DMS153 treated with DMSO at 0.1 percent for 48 hours (cell line): ENCODE data around the gene SHLD1.
A peak's percentile ranks its signal among the peaks of the same experiment; 100 is the strongest.

ENCODE experiments used
- DNase-seq: peaks from one replicate; lab custom pipeline; 2025; ENCODE audit not compliant: unreplicated experiment; lab: John Stamatoyannopoulos, UW

SHLD1 gene

GRCh38 chr20:5811746-5812145 is 61.5 kb downstream of the SHLD1 start:
- no peak for DNase-seq

- no peak for DNase-seq
Measured at GRCh38 chr20:5818346-5818681, 68.1 kb downstream of the SHLD1 start.

- no peak for DNase-seq
Measured at GRCh38 chr20:5820738-5821137, 70.5 kb downstream of the SHLD1 start.

GRCh38 chr20:5821627-5822215 is 71.5 kb downstream of the SHLD1 start:
- DNase-seq: no peak

GRCh38 chr20:5822569-5822968 is 72.4 kb downstream of the SHLD1 start:
- no peak for DNase-seq

GRCh38 chr20:5825130-5825719 is 75.0 kb downstream of the SHLD1 start:
- DNase-seq: no peak

GRCh38 chr20:5827098-5827853 is 77.1 kb downstream of the SHLD1 start:
- no peak for DNase-seq

- DNase-seq: no peak
Measured at GRCh38 chr20:5827861-5828260, 77.7 kb downstream of the SHLD1 start.

GRCh38 chr20:5829241-5829809 is 79.1 kb downstream of the SHLD1 start:
- no peak for DNase-seq

- no peak for DNase-seq
Measured at GRCh38 chr20:5831539-5832237, 81.5 kb downstream of the SHLD1 start.

- no peak for DNase-seq
Measured at GRCh38 chr20:5833309-5833941, 83.2 kb downstream of the SHLD1 start.

GRCh38 chr20:5834436-5835005 is 84.3 kb downstream of the SHLD1 start:
- DNase-seq: no peak

- DNase-seq: peak; percentile 12
Measured at GRCh38 chr20:5835321-5835821, 85.2 kb downstream of the SHLD1 start.

- no peak for DNase-seq
Measured at GRCh38 chr20:5835871-5836270, 85.7 kb downstream of the SHLD1 start.

GRCh38 chr20:5836569-5836968 is 86.4 kb downstream of the SHLD1 start:
- DNase-seq: no peak

GRCh38 chr20:5840411-5841002 is 90.3 kb downstream of the SHLD1 start:
- DNase-seq: no peak

- no peak for DNase-seq
Measured at GRCh38 chr20:5841522-5841921, 91.3 kb downstream of the SHLD1 start.

GRCh38 chr20:5842465-5842864 is 92.3 kb downstream of the SHLD1 start:
- no peak for DNase-seq

GRCh38 chr20:5843054-5843592 is 92.9 kb downstream of the SHLD1 start:
- no peak for DNase-seq
